IMR-90 (cell line): Measurements from ENCODE around the gene NHSL1. TPM values are rescaled to one million over a fixed set of nuclear protein-coding genes. Genes with fewer than 3 reads are reported as not detected.

ENCODE experiments used
- ATAC-seq: fragments of 200-7000 bp; cut with Tn5 transposase; 2 replicates; pipeline ENCODE4 v1.9.1; 2020; ENCODE audit warnings: low read depth, mild to moderate bottlenecking, moderate library complexity
- BruUV-seq: library from RNA; stranded (reverse); fragments of 400-500 nt; replicated peaks from 2 replicates; lab custom pipeline; 2021; lab: Mats Ljungman, UMichigan
- CTCF ChIA-PET: fragments of 300-600 bp; formaldehyde crosslinking; extraction: SDS; loops from one replicate; lab custom pipeline; 2021; ENCODE audit warnings: antibody characterized with exemption; lab: Yijun Ruan, JAX
- POLR2A ChIA-PET: fragments of 300-600 bp; sonication (Branson Sonifier 250); formaldehyde crosslinking; loops from one replicate; lab custom pipeline; 2022; ENCODE audit warnings: antibody characterized with exemption; ENCODE audit not compliant: unreplicated experiment; lab: Charles Lee
- DNase-seq: peaks from one replicate; pipeline ENCODE4 v3.0.0; 2013
- H2AFZ ChIP-seq: replicated peaks from 2 replicates; pipeline ENCODE3; 2013; ENCODE audit warnings: low read length, mild to moderate bottlenecking; ENCODE audit not compliant: poor library complexity
- H2AK5ac ChIP-seq: 2 replicates; pipeline ENCODE4 v1.6.1; 2013; ENCODE audit warnings: low read depth, low read length, inconsistent platforms
- H2AK9ac ChIP-seq: replicated peaks from 2 replicates; pipeline ENCODE3; 2013; ENCODE audit warnings: mild to moderate bottlenecking, low read depth, low read length, moderate library complexity; ENCODE audit not compliant: poor library complexity
- H2BK120ac ChIP-seq: 2 replicates; pipeline ENCODE4 v1.6.1; 2013; ENCODE audit warnings: low read depth, low read length, inconsistent platforms
- H2BK15ac ChIP-seq: 3 replicates; pipeline ENCODE4 v1.6.1; 2013; ENCODE audit warnings: low read depth, low read length, inconsistent platforms
- H2BK20ac ChIP-seq: 2 replicates; pipeline ENCODE4 v1.6.1; 2013; ENCODE audit warnings: low read depth, mild to moderate bottlenecking, inconsistent platforms, low read length, moderate library complexity
- H2BK5ac ChIP-seq: 2 replicates; pipeline ENCODE4 v1.6.1; 2013; ENCODE audit warnings: mild to moderate bottlenecking, low read depth, low read length, inconsistent platforms; ENCODE audit not compliant: poor library complexity, severe bottlenecking
- H3K14ac ChIP-seq: replicated peaks from 2 replicates; pipeline ENCODE4 v1.6.1; 2013; ENCODE audit warnings: low read depth, low read length, inconsistent platforms
- H3K18ac ChIP-seq: 2 replicates; pipeline ENCODE4 v1.6.1; 2013; ENCODE audit warnings: low read depth, low read length, control low read depth
- H3K23ac ChIP-seq: 2 replicates; pipeline ENCODE4 v1.6.1; 2013; ENCODE audit warnings: low read depth, low read length, inconsistent platforms
- H3K27ac ChIP-seq: 2 replicates; pipeline ENCODE4 v1.5.1; 2013; ENCODE audit warnings: mild to moderate bottlenecking, control low read depth, low read length; ENCODE audit not compliant: insufficient read depth
- H3K27me3 ChIP-seq: 2 replicates; pipeline ENCODE4 v1.6.1; 2013; ENCODE audit warnings: low read length; ENCODE audit not compliant: control insufficient read depth, insufficient read depth
- H3K36me3 ChIP-seq: 2 replicates; pipeline ENCODE4 v1.6.1; 2013; ENCODE audit warnings: low read length, mixed read lengths; ENCODE audit not compliant: control insufficient read depth, insufficient read depth
- H3K4ac ChIP-seq: 2 replicates; pipeline ENCODE4 v1.6.1; 2013; ENCODE audit warnings: low read depth, low read length, inconsistent platforms
- H3K4me1 ChIP-seq: 2 replicates; pipeline ENCODE4 v1.6.1; 2013; ENCODE audit warnings: low read length, mixed read lengths; ENCODE audit not compliant: control insufficient read depth, insufficient read depth
- H3K4me2 ChIP-seq: 2 replicates; pipeline ENCODE4 v1.6.1; 2013; ENCODE audit warnings: low read depth, mild to moderate bottlenecking, control low read depth, low read length, moderate library complexity
- H3K4me3 ChIP-seq: 2 replicates; pipeline ENCODE4 v1.5.1; 2013; ENCODE audit warnings: low read depth, mild to moderate bottlenecking, control low read depth, low read length, moderate library complexity; ENCODE audit not compliant: insufficient read depth
- H3K56ac ChIP-seq: 2 replicates; pipeline ENCODE4 v1.6.1; 2013; ENCODE audit warnings: low read length, inconsistent platforms; ENCODE audit not compliant: insufficient read depth; ENCODE audit errors: extremely low read depth
- H3K79me1 ChIP-seq, 2 experiments: 2 replicates each; pipeline ENCODE4 v1.6.1; 2013; ENCODE audit warnings: low read length in 2 of 2, inconsistent platforms in 1 of 2, low read depth in 1 of 2
- H3K9ac ChIP-seq: 2 replicates; pipeline ENCODE4 v1.6.1; 2013; ENCODE audit warnings: low read depth, low read length, control low read depth
- H3K9me1 ChIP-seq: 2 replicates; pipeline ENCODE4 v1.6.1; 2013; ENCODE audit warnings: low read length, inconsistent platforms; ENCODE audit not compliant: insufficient read depth
- H3K9me3 ChIP-seq: 2 replicates; pipeline ENCODE4 v1.6.1; 2013; ENCODE audit warnings: low read length; ENCODE audit not compliant: control insufficient read depth, insufficient read depth
- H4K20me1 ChIP-seq: 2 replicates; pipeline ENCODE4 v1.6.1; 2013; ENCODE audit warnings: low read length, inconsistent platforms; ENCODE audit not compliant: insufficient read depth
- H4K5ac ChIP-seq: 2 replicates; pipeline ENCODE4 v1.6.1; 2013; ENCODE audit warnings: mild to moderate bottlenecking, low read depth, low read length, control low read depth
- H4K8ac ChIP-seq, 2 experiments: 2 replicates each; pipeline ENCODE4 v1.6.1; 2013; ENCODE audit warnings: low read depth in 2 of 2, low read length in 2 of 2, control low read depth in 1 of 2, inconsistent platforms in 1 of 2
- H4K91ac ChIP-seq: 2 replicates; pipeline ENCODE4 v1.6.1; 2013; ENCODE audit warnings: low read depth, low read length, inconsistent platforms; ENCODE audit not compliant: insufficient read depth
- BHLHE40 ChIP-seq: fragments of 150-350 bp; IDR thresholded peaks from 2 replicates; pipeline ENCODE4 v1.6.1; 2016; ENCODE audit warnings: mild to moderate bottlenecking, low read depth, low read length
- CEBPB ChIP-seq: IDR thresholded peaks from 2 replicates; pipeline ENCODE4 v1.6.1; 2012; ENCODE audit warnings: low read depth, low read length, improper control_type of control experiment
- MAZ ChIP-seq: IDR thresholded peaks from 2 replicates; pipeline ENCODE4 v1.6.1; 2012; ENCODE audit warnings: low read depth, mild to moderate bottlenecking, low read length, improper control_type of control experiment, moderate library complexity, borderline replicate concordance
- MXI1 ChIP-seq: IDR thresholded peaks from 2 replicates; pipeline ENCODE4 v1.6.1; 2012; ENCODE audit warnings: low read depth, mild to moderate bottlenecking, low read length, moderate library complexity, borderline replicate concordance
- NFE2L2 ChIP-seq: fragments of 150-350 bp; IDR thresholded peaks from 2 replicates; pipeline ENCODE4 v1.6.1; 2016; ENCODE audit warnings: low read depth, mild to moderate bottlenecking, low read length
- RFX5 ChIP-seq: IDR thresholded peaks from 2 replicates; pipeline ENCODE4 v1.8.0; 2012; ENCODE audit warnings: low read depth, mild to moderate bottlenecking, low read length, moderate library complexity
- WGBS, 2 experiments: methylation state at CpG; one replicate each; pipeline versions ENCODE4 v1.1.5 to v1.1.7; 2013; ENCODE audit warnings: missing lambda C conversion rate in 2 of 2; ENCODE audit not compliant: insufficient read length in 1 of 2; ENCODE audit errors: extremely low coverage in 2 of 2; 5-methylcytosine and 5-hydroxymethylcytosine counted together
- dilution Hi-C: fragments of 300-500 bp; cut with HindIII; formaldehyde crosslinking; loops from one replicate; pipeline ENCODE4 v1.14.3; 2018; ENCODE audit warnings: low sequenced_read_pairs; ENCODE audit not compliant: unreplicated experiment
- in situ Hi-C: fragments of 300-500 bp; cut with MboI; formaldehyde crosslinking; loops from 3 replicates; pipeline ENCODE4 v1.14.3; 2019; ENCODE audit warnings: low sequenced_read_pairs, inconsistent platforms, mixed read lengths
- intact Hi-C: fragments of 100-400 bp; cut with micrococcal nuclease; formaldehyde crosslinking; loops from 2 replicates; pipeline ENCODE4 v1.10.0; 2022
- polyA plus RNA-seq, 3 experiments: library from polyadenylated mRNA; depleted of rRNA; stranded (reverse); fragments of >200 nt; gene quantifications; 2 replicates each; pipeline ENCODE4 v1.2.3, GENCODE V29; 2012; ENCODE audit warnings: low replicate concordance in 1 of 3
- total RNA-seq: library from RNA; depleted of rRNA; stranded (reverse); fragments of >200 nt; gene quantifications from 2 replicates; pipeline ENCODE4 v1.2.3, GENCODE V29; 2012
- TF ChIP-seq, protein P1 (sequence below): fragments of 150-350 bp; IDR thresholded peaks from 2 replicates; pipeline ENCODE4 v1.6.1; 2016; ENCODE audit warnings: low read depth, mild to moderate bottlenecking, low read length, moderate library complexity, borderline replicate concordance
- TF ChIP-seq, protein P2 (sequence below): conservative IDR thresholded peaks from 2 replicates; pipeline ENCODE4 v1.5.1; 2012; ENCODE audit warnings: mild to moderate bottlenecking, low read depth, low read length, improper control_type of control experiment

The NHSL1 gene
- total and polyA plus RNA-seq, 2 of the 4 experiments (the other 2 are of a cell fraction): 5.6 to 7.2 TPM

DNA sequence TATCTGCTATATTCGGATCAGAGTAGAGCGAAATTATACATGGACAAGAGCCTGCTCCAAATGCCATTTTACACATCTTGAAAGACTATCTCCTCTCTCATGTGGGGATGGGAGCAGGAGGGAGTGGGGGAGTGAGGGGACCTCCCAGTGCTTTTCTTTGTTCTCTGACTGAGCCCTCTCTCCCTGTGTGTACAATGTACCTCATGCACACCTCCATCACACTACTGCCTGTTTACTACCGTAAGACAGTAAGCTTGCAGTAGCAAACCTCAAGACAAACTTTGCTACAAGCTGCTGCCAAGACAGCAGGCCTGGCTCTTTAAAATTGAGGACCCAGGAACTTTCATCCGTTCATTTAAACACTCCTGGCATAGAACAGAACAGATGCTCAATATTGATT lies 7.2 kb downstream of the NHSL1 start:
- Histone ChIP-seq H3K4me3 (no peak overlapping the region), H3K9me1 (no peaks in the 10 kb centered on the region), H3K27ac (no peak overlapping the region), H4K20me1 (no peaks in the 10 kb centered on the region; the same call in 1 of the 2 replicates), H2BK20ac (no peak overlapping the region), H3K27me3 (no peaks in the 10 kb centered on the region), H3K14ac (no peak overlapping the region), H3K9me3 (no peaks in the 10 kb centered on the region), H4K5ac (0 out of 2 replicates have a peak overlapping the region, but pooled peaks have one; percentile 36), H2AK9ac (no peak overlapping the region), H3K79me1 (peaks cover 7 to 15% of the 10 kb centered on the region in 2 experiments), H3K56ac (no peak overlapping the region), H3K23ac (no peak overlapping the region), H3K4me1 (peaks cover 6% of the 10 kb centered on the region; the same call in 1 of the 2 replicates), H2BK120ac (no peak overlapping the region), H4K91ac (no peak overlapping the region), H3K18ac (no peak overlapping the region), H2BK15ac (no peak overlapping the region), H3K9ac (no peak overlapping the region), H3K36me3 (peaks cover 3% of the 10 kb centered on the region; the same call in 1 of the 2 replicates), H4K8ac (no peak overlapping the region), H2AFZ (no peak overlapping the region), H3K4ac (no peak overlapping the region), H2BK5ac (no peak overlapping the region), H2AK5ac (no peak overlapping the region), H3K4me2 (no peak overlapping the region)
- BruUV-seq: no TSS peak
- ChIA-PET CTCF (interaction anchor here (0.8 kb wide), 1 partner anchor 88 kb away, joined by 3 read pairs; no protein-coding TSS in a partner anchor), POLR2A (no interaction called here)
- in situ Hi-C loops: no loop called here
- TF ChIP-seq BHLHE40 (no peak), RFX5 (no peak), MXI1 (no peak), MAZ (no peak), CEBPB (no peak), NFE2L2 (no peak)
- TF ChIP-seq, protein P1, sequence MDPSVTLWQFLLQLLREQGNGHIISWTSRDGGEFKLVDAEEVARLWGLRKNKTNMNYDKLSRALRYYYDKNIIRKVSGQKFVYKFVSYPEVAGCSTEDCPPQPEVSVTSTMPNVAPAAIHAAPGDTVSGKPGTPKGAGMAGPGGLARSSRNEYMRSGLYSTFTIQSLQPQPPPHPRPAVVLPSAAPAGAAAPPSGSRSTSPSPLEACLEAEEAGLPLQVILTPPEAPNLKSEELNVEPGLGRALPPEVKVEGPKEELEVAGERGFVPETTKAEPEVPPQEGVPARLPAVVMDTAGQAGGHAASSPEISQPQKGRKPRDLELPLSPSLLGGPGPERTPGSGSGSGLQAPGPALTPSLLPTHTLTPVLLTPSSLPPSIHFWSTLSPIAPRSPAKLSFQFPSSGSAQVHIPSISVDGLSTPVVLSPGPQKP: no peak
- TF ChIP-seq, protein P2, sequence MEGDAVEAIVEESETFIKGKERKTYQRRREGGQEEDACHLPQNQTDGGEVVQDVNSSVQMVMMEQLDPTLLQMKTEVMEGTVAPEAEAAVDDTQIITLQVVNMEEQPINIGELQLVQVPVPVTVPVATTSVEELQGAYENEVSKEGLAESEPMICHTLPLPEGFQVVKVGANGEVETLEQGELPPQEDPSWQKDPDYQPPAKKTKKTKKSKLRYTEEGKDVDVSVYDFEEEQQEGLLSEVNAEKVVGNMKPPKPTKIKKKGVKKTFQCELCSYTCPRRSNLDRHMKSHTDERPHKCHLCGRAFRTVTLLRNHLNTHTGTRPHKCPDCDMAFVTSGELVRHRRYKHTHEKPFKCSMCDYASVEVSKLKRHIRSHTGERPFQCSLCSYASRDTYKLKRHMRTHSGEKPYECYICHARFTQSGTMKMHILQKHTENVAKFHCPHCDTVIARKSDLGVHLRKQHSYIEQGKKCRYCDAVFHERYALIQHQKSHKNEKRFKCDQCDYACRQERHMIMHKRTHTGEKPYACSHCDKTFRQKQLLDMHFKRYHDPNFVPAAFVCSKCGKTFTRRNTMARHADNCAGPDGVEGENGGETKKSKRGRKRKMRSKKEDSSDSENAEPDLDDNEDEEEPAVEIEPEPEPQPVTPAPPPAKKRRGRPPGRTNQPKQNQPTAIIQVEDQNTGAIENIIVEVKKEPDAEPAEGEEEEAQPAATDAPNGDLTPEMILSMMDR: no peak
- DNase-seq (no peak), ATAC-seq (no peak)
- dilution Hi-C loops: no loop called here
- no CpG with 5 or more reads among the region's 4 CpGs for WGBS, 2 experiments
- intact Hi-C loops: no loop called here
